HG03135 (cell line): ENCODE data around the gene SLC4A9.

ENCODE experiments used
- ATAC-seq: cut with Tn5 transposase; IDR thresholded peaks from one replicate; pipeline ENCODE4 v1.9.1; 2021; ENCODE audit warnings: mild to moderate bottlenecking, moderate library complexity; ENCODE audit not compliant: unreplicated experiment

Gene SLC4A9

GRCh38 chr5:140360681-140361479, 886 bp downstream of the SLC4A9 start:
- ATAC-seq = no peak

GRCh38 chr5:140361901-140362300, 1.9 kb downstream of the SLC4A9 start:
- no peak for ATAC-seq

- no peak for ATAC-seq
These were observed 2.3 kb downstream of the SLC4A9 start for GRCh38 chr5:140362311-140362710.

GRCh38 chr5:140362875-140363630, 3.1 kb downstream of the SLC4A9 start:
- ATAC-seq = peak; percentile 88

GRCh38 chr5:140363631-140364471, 3.9 kb downstream of the SLC4A9 start:
- no peak for ATAC-seq

- ATAC-seq = no peak
These were observed 4.4 kb downstream of the SLC4A9 start for GRCh38 chr5:140364472-140364765.

GRCh38 chr5:140365282-140365681, 5.3 kb downstream of the SLC4A9 start:
- no peak for ATAC-seq

GRCh38 chr5:140365941-140366340, 5.9 kb downstream of the SLC4A9 start:
- ATAC-seq = no peak

- ATAC-seq = no peak
These were observed 6.7 kb downstream of the SLC4A9 start for GRCh38 chr5:140366589-140367255.

GRCh38 chr5:140367256-140368013, 7.4 kb downstream of the SLC4A9 start:
- ATAC-seq = no peak

GRCh38 chr5:140371356-140372151, 11.6 kb downstream of the SLC4A9 start:
- ATAC-seq = no peak

- ATAC-seq = peak; percentile 60
These were observed 13.0 kb downstream of the SLC4A9 start for GRCh38 chr5:140372971-140373487.

- ATAC-seq = no peak
These were observed 21.4 kb downstream of the SLC4A9 start for GRCh38 chr5:140381351-140381750.

- ATAC-seq = no peak
These were observed 22.0 kb downstream of the SLC4A9 start for GRCh38 chr5:140381972-140382371.

- no peak for ATAC-seq
These were observed 22.9 kb downstream of the SLC4A9 start for GRCh38 chr5:140382866-140383265.

GRCh38 chr5:140383300-140383699, 23.3 kb downstream of the SLC4A9 start:
- ATAC-seq = no peak

- ATAC-seq = no peak
These were observed 28.1 kb downstream of the SLC4A9 start for GRCh38 chr5:140388052-140388451.

- no peak for ATAC-seq
These were observed 31.3 kb downstream of the SLC4A9 start for GRCh38 chr5:140391312-140391711.

- no peak for ATAC-seq
These were observed 31.7 kb downstream of the SLC4A9 start for GRCh38 chr5:140391732-140392131.
